SW 1271 (cell line): ENCODE data around the gene PRDM2.
"Not testable (repeated sequence)": the region's sequence is repeated elsewhere in the genome, so short reads cannot be mapped to it uniquely, and the experiment has no call there.

Experiments used
- DNase-seq, 2 experiments: peaks; one replicate each; lab custom pipeline; 2025; lab: John Stamatoyannopoulos, UW

The PRDM2 gene

GRCh38 chr1:13699936-13700520 lies at the start of gene PRDM2:
Gene PRDM2 (plus strand): TSS chr1:13700188. CDS start chr1:13715606, 15,418 bp downstream.
- no peak for DNase-seq

- no peak for DNase-seq
These were observed 48.7 kb upstream of the PRDM2 start for GRCh38 chr1:13651279-13651678.

GRCh38 chr1:13652238-13652637 lies 47.8 kb upstream of the PRDM2 start:
- DNase-seq = no peak

- no peak for DNase-seq
These were observed 38.4 kb upstream of the PRDM2 start for GRCh38 chr1:13661539-13661938.

GRCh38 chr1:13662493-13662892 lies 37.5 kb upstream of the PRDM2 start:
- no peak for DNase-seq

- no peak for DNase-seq
These were observed 36.0 kb upstream of the PRDM2 start for GRCh38 chr1:13663969-13664368.

GRCh38 chr1:13664451-13664850 lies 35.5 kb upstream of the PRDM2 start:
- DNase-seq = no peak

DNA sequence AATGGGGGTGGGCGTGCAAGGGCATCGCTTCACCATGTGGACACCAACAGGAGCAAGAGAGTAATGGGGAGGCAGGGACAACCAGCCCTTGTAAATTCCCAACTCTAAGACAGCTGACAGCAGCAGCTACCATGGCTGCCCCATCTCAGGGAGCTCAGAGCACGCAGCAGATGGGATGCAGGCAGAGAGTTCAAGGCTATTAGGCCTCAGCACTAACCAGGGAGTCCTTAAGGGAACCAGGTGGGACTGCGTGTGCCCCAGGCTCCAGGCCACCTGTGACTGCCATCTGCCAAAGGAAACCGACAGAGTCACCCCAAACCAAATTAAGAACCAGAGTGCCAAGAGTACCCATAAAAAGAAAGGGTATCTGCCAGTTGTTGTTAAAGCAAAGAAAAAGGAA lies 33.7 kb upstream of the PRDM2 start:
- DNase-seq = no peak

DNA sequence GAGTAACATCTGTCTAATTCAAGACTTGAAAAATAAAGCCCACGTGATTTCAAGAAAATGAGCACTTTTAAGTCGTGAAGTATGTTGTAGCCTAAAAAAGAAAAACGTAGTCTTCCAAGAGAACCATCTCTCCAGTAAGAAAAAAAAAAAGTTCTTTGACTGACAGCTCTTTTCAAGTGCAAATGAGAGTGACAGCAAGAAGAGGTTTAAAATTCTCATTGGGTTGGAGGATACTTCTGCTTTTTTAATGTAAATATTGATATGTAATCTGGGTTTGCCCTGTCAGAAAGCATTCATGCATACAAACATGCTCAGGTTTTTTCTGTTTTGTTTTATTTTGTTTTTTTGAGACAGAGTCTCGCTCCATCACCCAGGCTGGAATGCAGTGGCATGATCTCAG lies 32.3 kb upstream of the PRDM2 start:
- no peak for DNase-seq

DNA sequence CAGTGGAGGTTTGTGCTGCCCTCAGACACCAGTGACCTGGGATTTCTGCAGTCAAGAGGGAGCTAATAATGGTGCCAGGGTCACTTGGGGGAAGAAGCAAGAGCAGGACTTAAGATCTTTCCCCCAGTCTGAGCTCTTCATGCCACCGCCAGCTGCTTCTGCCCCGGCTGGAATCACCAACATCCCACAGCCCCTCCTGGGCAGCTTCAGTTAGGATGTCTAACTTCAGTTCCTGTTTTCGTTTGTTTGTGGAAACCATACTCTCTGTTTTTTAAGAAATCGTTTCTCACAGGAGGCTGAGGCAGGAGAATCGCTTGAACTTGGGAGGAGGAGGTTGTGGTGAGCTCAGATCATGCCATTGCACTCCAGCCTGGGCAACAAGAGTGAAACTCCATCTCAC lies 25.6 kb upstream of the PRDM2 start:
- DNase-seq = no peak

DNA sequence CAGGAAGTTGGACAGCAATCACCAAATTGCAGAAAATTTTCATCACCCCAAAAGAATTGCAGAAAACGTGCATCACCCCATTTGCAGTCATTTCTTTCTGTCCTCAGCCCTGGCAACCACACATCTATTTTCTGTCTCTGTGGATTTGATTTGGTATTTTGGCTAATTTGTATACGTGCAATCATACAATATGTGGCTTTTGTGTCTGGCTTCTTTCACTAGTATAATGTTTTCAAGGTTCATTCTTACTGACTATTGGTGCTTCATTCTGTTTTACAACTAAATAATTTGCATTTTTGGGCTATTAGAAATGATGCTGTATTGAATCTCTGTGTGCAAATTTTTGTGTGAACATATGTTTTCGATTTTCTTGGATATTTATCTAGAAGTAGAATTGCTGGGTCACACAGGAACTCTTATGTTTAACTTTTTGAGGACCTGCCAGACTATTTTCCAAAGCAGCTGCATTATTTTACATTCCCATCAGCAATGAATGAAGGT lies 24.8 kb upstream of the PRDM2 start:
- no peak for DNase-seq

GRCh38 chr1:13677896-13678295 lies 22.1 kb upstream of the PRDM2 start:
- no peak for DNase-seq

DNA sequence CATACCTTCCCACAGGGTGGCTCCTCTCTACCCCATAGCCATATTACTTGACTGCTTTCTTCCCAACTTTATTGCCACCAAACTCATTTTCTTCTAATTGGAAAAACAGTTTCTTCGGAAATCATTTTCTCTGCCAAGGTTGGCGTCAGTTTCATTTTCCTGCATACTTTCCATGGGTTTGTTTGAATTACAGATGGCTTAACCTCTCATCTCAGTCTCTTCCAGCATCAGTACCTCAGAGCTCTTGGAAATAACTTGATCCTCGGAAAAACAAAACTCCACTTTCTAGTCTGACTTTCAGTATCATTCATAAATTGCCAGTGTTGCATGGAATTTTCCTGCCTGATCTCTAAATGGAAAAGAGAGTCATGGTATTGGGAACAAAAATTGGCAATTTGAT lies 20.3 kb upstream of the PRDM2 start:
- DNase-seq = no peak

GRCh38 chr1:13680609-13681008 lies 19.4 kb upstream of the PRDM2 start:
- DNase-seq = not testable (repeated sequence)

- no peak for DNase-seq
These were observed 18.1 kb upstream of the PRDM2 start for GRCh38 chr1:13681921-13682320.

- no peak for DNase-seq
These were observed 17.5 kb upstream of the PRDM2 start for GRCh38 chr1:13682444-13682843.

- no peak for DNase-seq
These were observed 16.8 kb upstream of the PRDM2 start for GRCh38 chr1:13683206-13683605.

DNA sequence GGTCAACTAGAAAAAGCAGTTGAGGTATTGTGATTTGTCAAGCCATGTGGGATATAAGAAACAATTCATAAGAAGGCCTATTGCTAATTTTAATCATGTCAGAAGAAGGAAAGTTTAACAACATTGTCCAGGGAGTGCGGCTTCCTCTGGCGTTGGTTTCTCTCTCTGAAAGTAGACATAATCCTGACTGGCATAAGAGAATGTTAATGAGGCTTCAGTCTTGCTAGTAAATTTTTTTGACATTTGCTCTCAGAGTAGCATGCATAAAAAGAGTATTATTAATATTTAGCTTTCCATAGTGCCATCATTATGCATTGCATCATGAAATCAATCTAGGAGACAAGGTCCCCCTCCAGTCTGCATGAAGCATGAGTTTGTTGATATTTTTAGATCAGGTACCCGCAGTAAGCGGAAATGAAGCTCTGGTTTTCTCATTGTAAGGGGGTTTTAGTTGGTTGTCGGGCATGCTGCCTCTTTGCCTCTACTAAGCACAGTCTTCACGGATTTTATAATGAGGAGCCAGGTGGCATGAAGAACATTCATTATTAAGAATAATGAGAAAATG lies 12.8 kb upstream of the PRDM2 start:
- DNase-seq = no peak

- DNase-seq = not testable (repeated sequence)
These were observed 6.9 kb upstream of the PRDM2 start for GRCh38 chr1:13693094-13693493.

DNA sequence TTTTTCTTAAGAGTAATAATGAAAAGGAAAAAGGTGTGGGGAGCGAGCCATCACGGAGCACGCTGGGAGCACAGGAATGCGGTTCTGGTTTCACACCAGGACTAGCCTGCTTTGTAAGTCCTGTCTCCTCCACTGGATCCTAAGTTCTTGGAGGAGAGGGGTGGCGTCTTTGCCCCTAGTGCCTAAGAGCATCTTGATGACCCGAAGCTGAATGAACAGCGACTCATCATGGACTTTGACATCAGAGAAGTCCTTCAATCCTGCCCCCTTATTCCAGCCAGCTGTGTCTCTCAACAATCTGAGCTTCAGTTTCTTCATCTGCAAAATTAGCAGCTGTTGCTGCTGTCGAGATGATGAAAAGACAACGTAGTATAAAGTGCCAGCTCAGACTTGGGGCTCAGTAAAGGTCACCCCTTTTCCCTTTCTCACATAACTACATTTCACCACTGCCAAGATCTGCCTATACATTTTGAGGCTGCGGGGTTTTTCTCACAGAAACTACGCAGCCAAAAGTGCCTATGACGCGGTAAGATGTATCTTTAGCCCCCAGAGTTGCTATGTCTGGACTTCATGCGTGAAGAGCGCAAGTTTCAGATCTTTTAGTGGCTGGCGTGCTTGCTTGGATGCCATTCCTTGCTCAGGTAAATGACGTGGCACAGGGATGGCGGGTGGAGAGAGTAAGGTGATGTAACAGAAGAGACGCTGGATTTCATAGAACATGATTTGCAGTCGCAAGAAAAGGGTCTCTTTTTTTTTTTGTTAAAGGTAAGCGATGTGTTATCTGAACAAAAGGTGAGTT lies 4.9 kb upstream of the PRDM2 start:
- no peak for DNase-seq

DNA sequence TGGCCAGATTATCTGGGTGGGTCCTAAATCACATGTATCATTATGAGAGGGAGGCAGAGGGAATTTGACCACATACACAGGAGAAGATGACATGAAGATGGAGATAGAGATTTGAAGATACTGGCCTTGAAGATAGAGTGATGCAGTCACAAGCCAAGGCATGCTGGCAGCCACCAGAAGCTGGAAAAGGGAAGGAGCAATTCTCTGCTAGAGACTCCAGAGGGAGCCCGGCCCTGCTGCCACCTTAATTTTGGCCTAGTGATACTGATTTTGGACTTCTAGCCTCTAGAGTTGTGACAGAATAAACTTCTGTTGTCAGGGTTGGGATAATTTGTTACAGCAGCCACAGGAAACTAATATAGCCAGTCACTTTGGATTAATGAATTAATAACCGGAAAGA lies 2.2 kb upstream of the PRDM2 start:
- no peak for DNase-seq

GRCh38 chr1:13699510-13699909 lies 478 bp upstream of the PRDM2 start:
- no peak for DNase-seq

DNA sequence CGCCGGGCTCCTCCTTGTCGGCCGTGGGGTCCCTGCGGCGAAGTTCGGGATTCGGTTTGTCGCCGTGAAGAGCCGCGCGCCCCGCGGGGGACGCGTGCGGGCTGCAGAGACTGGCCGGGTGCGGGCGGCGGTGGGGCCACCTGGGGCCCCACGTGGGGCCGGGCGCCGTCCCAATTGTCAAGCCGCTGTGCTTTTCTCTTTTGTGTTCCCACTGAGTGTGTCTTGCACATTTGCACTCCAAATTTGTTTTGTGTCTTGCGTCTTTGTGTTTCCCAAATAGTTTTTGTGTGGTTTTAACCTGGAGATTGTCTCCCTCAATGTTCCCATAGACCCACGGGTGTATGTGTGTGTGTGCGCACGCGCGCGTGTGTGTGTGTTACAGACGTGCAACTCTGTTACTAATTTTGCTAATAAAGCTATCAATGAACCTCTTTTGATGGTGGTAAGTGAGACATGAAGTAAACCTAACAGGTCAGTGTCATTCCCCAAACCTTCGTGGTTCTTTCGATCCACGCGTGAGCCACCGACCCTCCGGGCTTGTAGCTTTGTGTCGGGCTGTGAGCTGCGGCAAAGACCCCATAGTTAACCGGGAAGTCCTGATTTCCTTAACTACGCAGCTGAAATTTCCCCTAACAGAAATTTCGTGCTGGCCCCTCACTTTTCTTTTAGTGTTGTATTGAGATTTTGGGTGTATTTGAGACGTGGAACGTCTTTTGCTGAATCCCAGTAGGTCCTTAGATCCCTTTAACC lies 708 bp downstream of the PRDM2 start:
- DNase-seq = no peak
